ENCODE data around the gene ZNF366.

Gene ZNF366

GRCh38 chr5:72488756-72489155, 18.5 kb downstream of the ZNF366 start:
- no peak for DNase-seq

- no peak for DNase-seq
These were observed 20.0 kb downstream of the ZNF366 start for GRCh38 chr5:72487177-72487576.

DNA sequence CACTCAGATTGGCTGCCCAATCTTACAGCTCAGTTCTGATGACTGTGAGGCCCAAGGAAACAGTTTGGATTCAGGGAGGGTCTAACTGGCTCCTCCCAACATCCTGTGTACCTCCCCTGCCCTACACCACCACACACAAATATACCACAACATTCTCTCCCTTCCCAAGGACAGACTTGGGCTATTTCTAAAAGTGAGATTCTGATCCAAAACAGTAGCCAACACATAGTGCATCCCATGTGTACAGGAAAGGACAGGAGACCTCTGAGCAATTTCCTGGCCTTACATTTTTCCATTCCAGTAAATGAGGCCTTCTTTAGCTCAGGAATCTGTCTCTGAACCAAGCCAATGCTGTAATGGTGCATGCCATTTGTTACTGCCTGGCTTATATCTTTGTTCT, 20.8 kb downstream of the ZNF366 start:
- peak; percentile 29 for DNase-seq

GRCh38 chr5:72485430-72485974, 21.7 kb downstream of the ZNF366 start:
- DNase-seq = peak; percentile 30

- DNase-seq = no peak
These were observed 25.2 kb downstream of the ZNF366 start for GRCh38 chr5:72482046-72482445.

DNA sequence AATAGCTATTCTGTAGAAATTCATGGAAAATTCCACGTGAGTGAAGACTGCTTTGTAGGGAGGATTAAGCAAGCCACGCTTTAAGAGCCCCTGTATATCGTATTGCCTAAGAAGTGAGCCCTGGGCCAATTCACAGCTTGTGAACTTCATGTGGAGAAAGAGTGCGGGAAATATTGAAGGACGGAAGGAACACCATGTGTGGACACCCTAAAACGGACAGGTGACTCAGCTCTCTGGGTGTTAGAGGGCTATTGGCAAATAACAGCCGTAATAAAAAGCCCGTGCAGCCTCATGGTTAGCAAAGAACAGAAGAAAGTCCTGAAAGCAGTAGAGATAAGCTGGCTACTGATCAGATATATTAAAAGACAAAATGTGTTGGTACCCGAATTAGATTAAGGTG, 26.4 kb downstream of the ZNF366 start:
- no peak for DNase-seq

- DNase-seq = no peak
These were observed 27.3 kb downstream of the ZNF366 start for GRCh38 chr5:72479921-72480320.

DNA sequence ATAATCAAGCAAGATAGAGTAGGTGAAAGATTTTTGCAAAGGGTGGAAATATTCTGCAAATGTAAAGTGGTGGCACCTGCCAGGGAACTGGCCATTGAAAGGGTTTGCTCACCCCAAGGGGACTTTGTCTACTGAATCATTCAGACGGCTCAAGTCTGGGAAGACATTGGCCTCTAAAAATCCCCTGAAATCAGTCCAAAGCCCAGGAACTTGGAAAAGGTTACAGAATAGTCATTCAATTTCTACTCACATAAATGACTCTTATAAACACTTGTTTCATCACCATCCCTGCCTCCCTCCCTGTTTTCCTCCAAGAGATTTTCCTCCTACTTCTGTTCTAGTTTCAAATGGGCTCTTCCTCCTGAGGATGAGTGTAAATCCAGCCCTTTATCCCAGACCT, 28.5 kb downstream of the ZNF366 start:
- peak; percentile 15 for DNase-seq

DNA sequence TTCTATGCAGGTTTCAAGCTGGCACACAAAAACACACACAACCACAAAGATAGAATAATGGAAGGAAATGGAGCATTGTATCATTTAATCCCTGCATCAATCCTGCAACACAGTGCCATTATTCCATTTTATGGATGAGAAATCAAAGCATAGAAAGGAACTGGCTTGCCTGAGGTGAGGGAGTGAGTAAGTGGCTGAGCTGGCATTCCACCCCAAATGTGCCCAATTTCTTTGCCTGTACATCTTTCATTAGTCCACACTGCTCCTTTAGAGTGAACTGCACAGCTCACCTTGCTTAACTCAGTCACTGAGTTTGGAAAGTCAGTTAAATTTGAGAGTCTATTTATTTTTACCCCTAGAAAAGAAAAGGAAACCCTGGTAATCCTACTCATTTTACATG, 28.9 kb downstream of the ZNF366 start:
- DNase-seq = no peak

DNA sequence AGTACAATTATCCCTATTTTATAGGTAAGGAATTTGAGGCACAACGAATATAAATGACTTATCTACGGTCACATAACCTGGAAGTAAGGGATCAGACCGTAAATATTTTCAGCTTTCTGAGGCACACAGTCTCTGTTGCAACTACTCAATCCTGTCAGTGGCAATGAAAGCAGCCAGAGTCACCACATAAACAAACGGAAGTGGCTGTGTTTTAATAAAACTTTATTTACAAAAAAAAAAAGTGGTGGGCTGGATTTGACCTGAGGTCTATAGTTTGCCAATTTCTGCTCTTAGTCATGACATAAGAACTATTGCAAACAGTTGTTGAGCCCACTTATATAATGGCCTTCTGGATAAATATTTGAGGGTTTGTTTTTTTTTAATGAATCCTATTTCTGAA, 29.6 kb downstream of the ZNF366 start:
- DNase-seq = no peak

- DNase-seq = no peak
These were observed 30.0 kb downstream of the ZNF366 start for GRCh38 chr5:72477176-72477575.

DNA sequence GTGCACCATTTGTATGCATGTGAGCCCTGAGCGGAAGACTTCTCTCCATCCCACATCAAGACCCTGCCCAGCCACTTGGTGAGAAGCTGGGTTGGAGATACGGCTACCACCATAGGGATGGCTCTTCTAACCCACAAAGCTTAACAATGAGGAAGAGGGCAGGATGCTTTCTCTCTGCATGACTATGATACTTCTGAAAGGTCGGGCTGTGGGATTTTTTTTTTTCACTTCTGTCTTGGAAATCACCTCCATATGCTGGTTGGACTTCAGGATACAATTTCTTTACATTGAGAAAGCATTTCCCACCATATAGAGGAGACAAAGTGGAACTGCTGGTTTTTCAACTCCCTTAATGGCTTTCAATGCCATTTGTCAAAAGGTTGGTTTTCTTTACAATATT, 30.5 kb downstream of the ZNF366 start:
- DNase-seq = no peak

- no peak for DNase-seq
These were observed 30.9 kb downstream of the ZNF366 start for GRCh38 chr5:72476275-72476674.

DNA sequence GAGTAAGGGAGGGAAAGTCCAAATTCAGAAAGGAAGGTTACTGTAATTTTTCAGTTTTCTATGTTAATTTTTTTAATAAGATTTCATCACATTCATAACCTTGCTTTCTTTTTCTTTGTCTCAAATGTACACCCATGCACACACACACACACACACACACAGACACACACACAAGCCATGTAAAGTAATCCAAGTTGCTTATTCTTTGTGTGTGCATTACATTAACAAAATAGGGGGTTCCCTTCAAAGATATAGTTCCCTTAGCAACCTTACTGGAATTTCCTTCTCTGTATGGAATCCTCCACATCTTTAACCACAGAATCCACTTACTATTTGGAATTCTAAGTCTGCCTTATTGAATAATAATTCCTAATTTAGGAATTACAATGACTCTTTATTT, 32.7 kb downstream of the ZNF366 start:
- DNase-seq = peak; percentile 62

GRCh38 chr5:72474046-72474500, 33.1 kb downstream of the ZNF366 start:
- no peak for DNase-seq

GRCh38 chr5:72472666-72473422, 34.4 kb downstream of the ZNF366 start:
- peak; percentile 38 for DNase-seq

- DNase-seq = no peak
These were observed 35.2 kb downstream of the ZNF366 start for GRCh38 chr5:72472031-72472430.

GRCh38 chr5:72470826-72471225, 36.4 kb downstream of the ZNF366 start:
- DNase-seq = peak; percentile 70

DNA sequence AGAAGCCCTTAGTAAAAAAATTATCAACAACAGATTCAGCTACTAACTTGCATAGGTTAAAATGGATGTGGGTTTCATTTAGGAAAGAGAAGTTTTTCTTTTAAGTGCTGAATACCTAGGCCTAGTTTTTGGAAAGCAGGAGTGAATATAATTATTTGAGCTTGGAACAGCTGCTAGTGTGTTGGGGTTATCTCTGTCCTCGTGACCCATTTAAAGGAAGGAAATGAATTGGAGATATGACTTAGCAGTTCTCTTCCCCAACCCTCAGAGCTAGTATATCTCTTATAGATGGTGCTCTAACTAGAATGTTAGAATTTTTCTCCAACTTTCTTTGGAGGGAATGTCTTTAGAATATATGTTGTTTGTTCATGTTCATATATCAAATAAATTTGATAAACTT, 38.6 kb downstream of the ZNF366 start:
- DNase-seq = peak; percentile 33

DNA sequence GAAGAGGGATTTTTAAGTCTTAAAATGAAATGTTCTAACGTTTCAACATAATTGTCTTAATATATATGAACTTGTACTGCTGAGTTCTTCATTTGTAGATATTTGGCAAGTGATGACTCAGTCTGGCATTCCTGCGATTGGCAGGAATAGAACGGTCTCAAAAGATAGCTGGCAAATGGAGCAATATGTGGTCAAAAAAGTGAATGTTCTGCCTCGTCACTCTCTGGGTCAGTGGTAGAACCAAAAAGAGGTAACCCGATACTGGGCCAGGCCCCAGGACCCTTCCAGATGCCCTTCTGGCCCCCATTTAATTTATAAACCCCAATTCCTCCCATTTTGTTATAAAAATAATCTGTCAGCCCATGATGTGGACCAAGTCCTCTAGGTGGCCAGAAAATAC, 39.2 kb downstream of the ZNF366 start:
- DNase-seq = peak; percentile 91

DNA sequence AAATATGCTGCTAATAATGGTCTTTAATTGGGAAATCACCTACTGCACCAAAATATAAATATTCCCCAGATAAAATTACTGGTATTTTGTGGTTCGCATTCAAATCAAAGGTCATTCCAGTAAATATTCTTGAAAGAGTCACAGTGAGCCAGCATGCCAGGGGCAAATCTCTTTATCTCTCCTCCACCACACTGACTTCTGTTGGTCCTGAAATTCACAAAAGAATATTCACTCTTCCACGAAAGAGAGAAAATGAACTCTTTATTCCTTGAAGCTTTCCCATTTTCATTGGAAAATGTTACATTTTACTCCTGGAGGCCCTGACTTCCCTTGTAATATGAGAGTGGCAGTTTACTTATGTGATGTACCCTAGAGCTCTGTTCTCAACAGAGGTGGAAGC, 39.7 kb downstream of the ZNF366 start:
- peak; percentile 62 for DNase-seq

DNA sequence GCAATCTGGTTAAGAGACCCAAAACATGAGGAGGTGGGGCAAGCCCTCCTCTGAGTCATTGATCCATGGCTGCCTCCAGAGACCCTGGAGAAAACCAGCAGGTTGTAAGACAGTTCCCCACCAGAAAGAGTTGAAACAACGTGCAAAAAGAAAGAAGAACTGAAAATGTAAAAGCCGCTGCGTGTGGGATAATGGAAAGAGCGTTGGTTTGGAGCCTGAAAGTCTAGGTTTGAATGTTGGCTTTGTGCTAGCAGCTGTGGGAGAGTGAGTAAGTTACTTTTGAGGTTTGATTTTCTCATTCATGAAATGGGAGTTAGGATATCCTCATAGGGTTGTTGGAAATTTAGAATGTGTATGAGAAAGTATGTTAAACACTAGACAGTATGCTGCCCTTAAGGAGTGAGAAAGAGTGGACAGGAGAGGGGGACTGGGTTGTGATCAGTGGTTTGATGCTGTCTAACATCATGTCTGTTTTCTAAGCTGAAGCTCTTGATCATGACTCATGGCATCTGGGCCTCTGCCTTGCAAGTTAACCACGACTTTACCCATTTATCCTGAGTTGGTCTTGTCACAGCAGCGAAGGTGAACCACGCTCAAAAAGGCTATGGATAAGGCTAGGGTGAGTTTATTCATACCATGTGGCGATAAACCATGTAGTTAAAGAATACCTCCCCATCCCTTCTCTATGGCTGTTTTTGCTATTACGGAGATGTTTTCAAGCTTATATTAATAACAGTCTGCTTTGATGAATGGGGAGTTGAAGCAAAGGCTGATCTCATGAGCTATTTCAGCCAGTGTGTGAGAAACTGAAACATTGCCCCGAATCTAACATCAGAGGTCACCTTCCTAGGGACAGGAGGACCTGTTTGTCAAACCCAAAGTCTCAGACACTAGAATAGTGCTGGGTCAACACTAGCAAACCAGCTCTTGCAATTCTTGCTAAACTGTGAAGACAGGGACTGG, 41.3 kb downstream of the ZNF366 start:
- DNase-seq = peak; percentile 34

DNA sequence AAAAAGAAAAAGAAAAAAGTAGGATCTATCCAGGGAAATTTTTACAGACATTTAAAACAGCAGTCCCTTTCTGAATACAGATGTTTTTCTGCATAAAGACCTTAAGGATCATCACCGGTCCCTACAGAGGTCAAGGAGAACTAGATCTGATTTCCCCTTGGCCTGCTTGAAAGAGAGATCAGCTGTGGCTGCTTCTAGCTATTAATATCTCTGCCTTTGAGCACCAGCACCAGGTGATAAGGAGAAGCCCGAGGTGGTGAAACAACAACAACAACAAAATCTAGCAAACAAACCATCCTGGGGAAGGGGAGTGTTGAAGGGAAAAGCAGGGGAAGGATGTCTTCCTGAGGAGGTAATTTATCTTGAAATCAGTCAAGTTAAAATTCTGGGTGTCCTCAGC, 42.1 kb downstream of the ZNF366 start:
- no peak for DNase-seq

- DNase-seq = no peak
These were observed 43.1 kb downstream of the ZNF366 start for GRCh38 chr5:72464071-72464470.

Measured in NCI-H226 (cell line).